ENCODE measurements around the gene DMBX1.

Gene DMBX1

GRCh38 chr1:46523496-46524353 is 34.1 kb downstream of the DMBX1 start:
- ATAC-seq: no peak
- TF ChIP-seq ZNF70 (CRISPR knock-in tag; IDR thresholded peaks at IDR 0.05): no peak
- no peak for TF ChIP-seq OSR1 (CRISPR knock-in tag; IDR thresholded peaks at IDR 0.05)
- TF ChIP-seq GLIS3 (CRISPR knock-in tag; IDR thresholded peaks at IDR 0.05): no peak
- TF ChIP-seq PPARA (CRISPR knock-in tag; IDR thresholded peaks at IDR 0.05; ENCODE audit: borderline replicate concordance): no peak
- TF ChIP-seq ESRRG (CRISPR knock-in tag; IDR thresholded peaks at IDR 0.05): no peak
- TF ChIP-seq TSHZ2 (CRISPR knock-in tag; IDR thresholded peaks at IDR 0.05): no peak
- no peak for TF ChIP-seq TCF4 (CRISPR knock-in tag; IDR thresholded peaks at IDR 0.05; ENCODE audit: borderline replicate concordance)
- no peak for TF ChIP-seq RARB (CRISPR knock-in tag; IDR thresholded peaks at IDR 0.05)
- no peak for TF ChIP-seq PATZ1 (CRISPR knock-in tag; IDR thresholded peaks at IDR 0.05; ENCODE audit: borderline replicate concordance)
- TF ChIP-seq ZC3H10 (CRISPR knock-in tag; IDR thresholded peaks at IDR 0.05): no peak

- no peak for ATAC-seq
- no peak for TF ChIP-seq CREB5 (CRISPR knock-in tag; IDR thresholded peaks at IDR 0.05; ENCODE audit: low read depth)
- TF ChIP-seq BACH2 (CRISPR knock-in tag; IDR thresholded peaks at IDR 0.05; ENCODE audit: borderline replicate concordance): no peak
Measured at GRCh38 chr1:46524843-46525242, 35.2 kb downstream of the DMBX1 start.

GRCh38 chr1:46525253-46525983 is 35.8 kb downstream of the DMBX1 start:
- no peak for TF ChIP-seq TCF4 (CRISPR knock-in tag; IDR thresholded peaks at IDR 0.05; ENCODE audit: borderline replicate concordance)
- TF ChIP-seq SNAI2 (CRISPR knock-in tag; IDR thresholded peaks at IDR 0.05): no peak
- TF ChIP-seq ZC3H10 (CRISPR knock-in tag; IDR thresholded peaks at IDR 0.05): no peak
- no peak for TF ChIP-seq ZFP3 (CRISPR knock-in tag; IDR thresholded peaks at IDR 0.05)
- no peak for TF ChIP-seq RARB (CRISPR knock-in tag; IDR thresholded peaks at IDR 0.05)
- TF ChIP-seq PPARA (CRISPR knock-in tag; IDR thresholded peaks at IDR 0.05; ENCODE audit: borderline replicate concordance): no peak
- no peak for TF ChIP-seq TSHZ2 (CRISPR knock-in tag; IDR thresholded peaks at IDR 0.05)
- TF ChIP-seq PATZ1 (CRISPR knock-in tag; IDR thresholded peaks at IDR 0.05; ENCODE audit: borderline replicate concordance): no peak
- TF ChIP-seq ISL1 (CRISPR knock-in tag; IDR thresholded peaks at IDR 0.05): no peak
- no peak for TF ChIP-seq CSRNP3 (CRISPR knock-in tag; IDR thresholded peaks at IDR 0.05)
- no peak for TF ChIP-seq ARNTL (CRISPR knock-in tag; IDR thresholded peaks at IDR 0.05; ENCODE audit: borderline replicate concordance, low read depth)
- no peak for TF ChIP-seq CREB5 (CRISPR knock-in tag; IDR thresholded peaks at IDR 0.05; ENCODE audit: low read depth)
- TF ChIP-seq TOX (CRISPR knock-in tag; IDR thresholded peaks at IDR 0.05; ENCODE audit: borderline replicate concordance): no peak
- TF ChIP-seq POU6F1 (CRISPR knock-in tag; IDR thresholded peaks at IDR 0.05; ENCODE audit: borderline replicate concordance, low read depth): no peak
- TF ChIP-seq ESRRG (CRISPR knock-in tag; IDR thresholded peaks at IDR 0.05): no peak
- ATAC-seq: no peak

All from SK-N-SH treated with all-trans-retinoic acid at 6 μM for 48 hours (cell line).